Muscle layer of colon (tissue), 2 donors: ENCODE data around the gene CDCA3.
"Not testable (repeated sequence)": the region's sequence is repeated elsewhere in the genome, so short reads cannot be mapped to it uniquely, and the experiment has no call there.

ENCODE experiments used
- H3K27ac ChIP-seq: one replicate; pipeline ENCODE4 v1.7.0; 2013; ENCODE audit warnings: low read depth, mild to moderate bottlenecking, low read length, moderate library complexity
- H3K27me3 ChIP-seq, 2 donors: one replicate each; pipeline ENCODE4 v1.7.0; 2013; ENCODE audit warnings: low read length in 2 of 2, mild to moderate bottlenecking in 2 of 2; ENCODE audit not compliant: insufficient read depth in 2 of 2, control insufficient read depth in 1 of 2
- H3K36me3 ChIP-seq: one replicate; pipeline ENCODE4 v1.7.0; 2013; ENCODE audit warnings: mild to moderate bottlenecking, low read length; ENCODE audit not compliant: insufficient read depth
- H3K4me1 ChIP-seq: one replicate; pipeline ENCODE4 v1.7.0; 2013; ENCODE audit warnings: mild to moderate bottlenecking, low read length; ENCODE audit not compliant: insufficient read depth
- H3K4me3 ChIP-seq, 2 donors: one replicate each; pipeline ENCODE4 v1.7.0; 2013; ENCODE audit warnings: low read length in 2 of 2, low read depth in 1 of 2, mild to moderate bottlenecking in 1 of 2, moderate library complexity in 1 of 2
- H3K9ac ChIP-seq: one replicate; pipeline ENCODE4 v1.7.0; 2013; ENCODE audit warnings: low read length
- H3K9me3 ChIP-seq: one replicate; pipeline ENCODE4 v1.7.0; 2013; ENCODE audit warnings: mild to moderate bottlenecking, low read length
- donor health status: abdominal sarcoma.
- donor health status: Adenocarcinoma of cecum.

CDCA3 gene

DNA sequence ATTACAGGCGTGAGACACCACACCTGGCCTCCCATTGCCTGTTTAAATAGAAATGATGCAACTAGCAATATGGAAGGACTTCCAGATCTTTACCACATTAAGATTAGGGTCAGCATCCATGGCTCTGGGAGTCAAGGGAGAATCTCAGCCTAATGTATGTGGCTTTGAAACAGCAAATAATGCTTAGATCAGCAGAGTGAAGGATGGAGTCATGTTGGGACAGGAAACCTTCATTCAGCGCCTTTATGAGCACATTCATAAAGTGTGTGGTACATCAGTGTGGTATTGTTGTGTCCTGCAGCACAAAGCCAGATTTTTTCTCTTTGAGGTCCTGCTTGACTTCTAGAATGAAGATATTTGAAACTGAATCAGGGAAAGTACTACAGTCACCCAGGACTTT lies 37.3 kb upstream of the CDCA3 start:
- peaks cover 11% of the 10 kb centered on the region for H3K4me1 ChIP-seq
- no peaks in the 10 kb centered on the region for H3K27me3 ChIP-seq
- no peaks in the 10 kb centered on the region for H3K9me3 ChIP-seq

DNA sequence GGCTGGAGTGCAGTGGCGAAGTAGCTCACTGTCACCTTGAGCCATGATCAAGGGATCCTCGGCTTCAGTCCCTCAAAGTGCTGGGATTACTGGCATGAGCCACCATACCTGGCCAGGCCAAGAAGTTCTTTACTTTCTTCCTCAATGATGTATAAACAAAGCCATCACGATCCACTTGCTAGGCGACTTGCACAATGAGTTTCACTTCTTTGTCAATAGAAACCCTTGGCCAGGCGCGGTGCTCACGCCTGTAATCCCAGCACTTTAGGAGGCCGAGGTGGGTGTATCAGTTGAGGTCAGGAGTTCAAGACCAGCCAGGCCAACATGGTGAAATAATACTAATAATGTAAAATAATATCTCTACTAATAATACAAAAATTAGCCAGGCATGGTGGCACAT lies 36.4 kb upstream of the CDCA3 start:
- H3K27ac ChIP-seq, result no peak overlapping the region
- peaks cover 12% of the 10 kb centered on the region for H3K36me3 ChIP-seq
- no peaks in the 10 kb centered on the region for H3K27me3 ChIP-seq
- H3K9ac ChIP-seq, result no peak overlapping the region
- H3K4me3 ChIP-seq, result no peak overlapping the region
- H3K9me3 ChIP-seq, result no peaks in the 10 kb centered on the region
- peaks cover 11% of the 10 kb centered on the region for H3K4me1 ChIP-seq

More for the DNA sequence above, 37.3 kb upstream of the CDCA3 start:
- Histone ChIP-seq H3K9ac (no peak overlapping the region), H3K4me3 (no peak overlapping the region), H3K27ac (no peak overlapping the region), H3K36me3 (peaks cover 11% of the 10 kb centered on the region)

DNA sequence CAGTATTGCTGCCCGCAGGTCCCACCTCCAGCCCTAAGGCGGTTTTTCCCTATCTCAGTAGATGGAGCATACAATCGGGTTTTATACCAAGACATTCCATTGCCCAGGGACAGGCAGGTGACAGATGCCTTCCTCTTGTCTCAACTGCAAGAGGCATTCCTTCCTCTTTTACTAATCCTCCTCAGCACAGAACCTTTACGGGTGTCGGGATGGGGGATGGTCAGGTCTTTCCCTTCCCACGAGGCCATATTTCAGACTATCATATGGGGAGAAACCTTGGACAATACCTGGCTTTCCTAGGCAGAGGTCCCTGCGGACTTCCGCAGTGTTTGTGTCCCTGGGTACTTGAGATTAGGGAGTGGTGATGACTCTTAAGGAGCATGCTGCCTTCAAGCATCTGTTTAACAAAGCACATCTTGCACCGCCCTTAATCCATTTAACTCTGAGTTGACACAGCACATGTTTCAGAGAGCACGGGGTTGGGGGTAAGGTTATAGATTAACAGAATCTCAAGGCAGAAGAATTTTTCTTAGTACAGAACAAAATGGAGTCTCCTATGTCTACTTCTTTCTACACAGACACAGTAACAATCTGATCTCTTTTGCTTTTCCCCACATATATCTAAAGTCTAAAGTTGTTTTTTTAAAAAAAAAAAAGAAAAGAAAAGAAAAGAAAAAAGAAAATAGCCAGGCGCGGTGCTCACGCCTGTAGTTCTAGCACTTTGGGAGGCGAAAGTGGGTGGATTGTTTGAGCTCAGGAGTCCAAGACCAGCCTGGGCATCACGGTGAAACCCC lies 35.3 kb upstream of the CDCA3 start:
- peaks cover 12% of the 10 kb centered on the region for H3K36me3 ChIP-seq
- not testable (repeated sequence) for H3K4me1 ChIP-seq, H3K9me3 ChIP-seq, H3K27ac ChIP-seq, H3K9ac ChIP-seq, H3K27me3 ChIP-seq, H3K4me3 ChIP-seq

DNA sequence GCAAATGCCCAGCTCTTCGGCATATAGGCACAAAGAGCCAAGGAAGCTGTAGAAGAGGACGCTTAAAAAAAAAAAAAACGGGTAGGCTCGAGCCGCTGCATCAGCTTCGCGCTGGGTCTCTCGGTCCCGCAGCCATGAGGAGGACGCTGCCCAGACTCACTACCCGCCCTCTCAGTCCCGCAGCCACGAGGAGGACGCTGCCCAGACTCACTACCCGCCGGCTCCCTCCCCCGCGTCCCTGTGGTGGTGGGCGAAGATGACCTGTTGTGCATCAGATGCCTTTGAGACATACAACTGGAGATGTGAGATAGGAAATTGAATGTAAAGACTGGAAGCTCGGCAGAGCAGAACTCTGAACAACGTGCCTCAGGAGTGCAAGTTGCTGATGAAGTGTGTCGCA lies 33.5 kb upstream of the CDCA3 start:
- H3K27ac ChIP-seq, result no peak overlapping the region
- no peak overlapping the region for H3K4me3 ChIP-seq

DNA sequence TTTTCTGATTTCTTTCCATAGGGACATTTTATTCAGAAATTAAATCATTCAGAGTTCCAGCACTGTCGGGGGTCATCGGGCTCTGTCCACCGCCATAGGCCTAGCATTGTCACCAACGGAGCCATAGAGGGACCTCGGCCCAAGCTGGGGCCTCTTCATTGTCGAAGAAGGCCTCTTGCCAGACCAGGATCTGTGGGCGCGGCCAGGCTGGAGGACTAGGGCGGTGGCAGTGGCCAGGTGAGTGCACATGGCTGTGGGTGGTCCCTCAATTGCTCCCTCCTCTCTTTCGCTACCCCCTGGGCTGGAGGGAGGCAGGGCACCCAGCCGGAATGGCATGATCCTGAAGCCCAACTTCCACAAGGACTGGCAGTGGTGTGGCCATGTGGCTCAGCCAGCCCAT lies 32.6 kb upstream of the CDCA3 start:
- Histone ChIP-seq H3K4me1 (no peaks in the 10 kb centered on the region), H3K36me3 (peaks cover 12% of the 10 kb centered on the region), H3K9ac (no peak overlapping the region), H3K27me3 (no peaks in the 10 kb centered on the region), H3K4me3 (no peak overlapping the region), H3K27ac (no peak overlapping the region), H3K9me3 (no peaks in the 10 kb centered on the region)

More for the DNA sequence above, 33.5 kb upstream of the CDCA3 start:
- H3K36me3 ChIP-seq, result peaks cover 12% of the 10 kb centered on the region
- no peaks in the 10 kb centered on the region for H3K9me3 ChIP-seq
- no peak overlapping the region for H3K9ac ChIP-seq
- H3K4me1 ChIP-seq, result no peaks in the 10 kb centered on the region
- H3K27me3 ChIP-seq, result no peaks in the 10 kb centered on the region

DNA sequence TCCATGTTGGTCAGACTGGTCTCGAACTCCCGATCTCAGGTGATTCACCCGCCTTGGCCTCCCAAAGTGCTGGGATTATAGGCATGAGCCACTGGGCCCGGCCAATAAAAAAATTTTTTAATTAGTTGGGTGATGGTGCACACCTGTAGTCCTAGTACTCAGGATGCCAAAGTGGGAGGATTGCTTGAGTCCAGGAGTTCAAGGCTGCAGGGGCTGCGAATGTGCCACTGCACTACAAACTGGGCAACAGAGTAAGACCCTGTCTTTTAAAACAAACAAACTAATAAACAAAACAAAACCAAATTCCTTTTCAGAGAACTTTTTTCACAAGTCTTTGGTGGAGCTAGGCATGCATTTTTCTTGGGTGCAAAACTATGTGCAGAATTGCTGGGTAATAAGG lies 32.2 kb upstream of the CDCA3 start:
- H3K27me3 ChIP-seq, result no peaks in the 10 kb centered on the region
- no peak overlapping the region for H3K4me3 ChIP-seq
- H3K9me3 ChIP-seq, result no peaks in the 10 kb centered on the region
- H3K9ac ChIP-seq, result no peak overlapping the region
- no peaks in the 10 kb centered on the region for H3K4me1 ChIP-seq
- peaks cover 12% of the 10 kb centered on the region for H3K36me3 ChIP-seq
- H3K27ac ChIP-seq, result no peak overlapping the region

DNA sequence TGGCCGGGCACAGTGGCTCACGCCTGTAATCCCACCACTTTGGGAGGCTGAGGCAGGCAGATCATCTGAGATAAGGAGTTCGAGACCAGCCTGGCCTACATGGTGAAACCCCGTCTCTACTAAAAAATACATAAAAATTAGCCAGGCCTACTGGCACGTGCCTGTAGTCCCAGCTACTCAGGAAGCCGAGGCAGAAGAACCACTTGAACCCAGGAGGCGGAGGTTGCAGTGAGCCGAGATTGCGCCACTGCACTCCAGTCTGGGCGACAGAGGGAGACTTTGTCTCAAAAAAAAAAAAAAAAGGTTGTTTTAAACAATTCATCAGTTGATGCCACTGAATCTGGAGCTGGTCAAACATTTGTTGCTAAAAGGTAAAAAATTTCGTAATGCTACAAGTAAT lies 28.7 kb upstream of the CDCA3 start:
- H3K9ac ChIP-seq, H3K27me3 ChIP-seq, H3K27ac ChIP-seq, H3K4me1 ChIP-seq, H3K4me3 ChIP-seq, H3K9me3 ChIP-seq: not testable (repeated sequence)
- H3K36me3 ChIP-seq, result peaks cover 11% of the 10 kb centered on the region

DNA sequence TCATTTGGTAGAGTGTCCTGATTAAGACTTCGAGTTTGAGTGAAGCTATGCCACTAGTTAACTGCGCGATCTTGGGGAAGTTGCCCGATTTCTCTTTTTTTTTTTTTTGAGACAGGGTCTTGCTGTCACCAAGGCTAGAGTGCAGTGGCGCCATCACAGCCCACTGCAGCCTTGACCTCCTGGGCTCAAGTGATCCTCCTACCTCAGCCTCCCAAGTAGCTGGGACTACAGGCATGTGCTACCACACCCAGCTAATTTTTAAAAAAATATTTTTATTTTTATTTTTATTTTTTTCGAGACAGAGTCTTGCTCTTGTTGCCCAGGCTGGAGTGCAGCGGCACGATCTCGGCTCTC lies 22.9 kb upstream of the CDCA3 start:
- H3K36me3 ChIP-seq, result peaks cover 21% of the 10 kb centered on the region
- H3K27ac ChIP-seq, result peak overlapping the region; percentile 90
- not testable (repeated sequence) for H3K27me3 ChIP-seq, H3K9me3 ChIP-seq
- peaks cover 22% of the 10 kb centered on the region for H3K4me1 ChIP-seq
- peak overlapping the region; percentile 92 to 98 for H3K4me3 ChIP-seq
- peak overlapping the region; percentile 91 for H3K9ac ChIP-seq

DNA sequence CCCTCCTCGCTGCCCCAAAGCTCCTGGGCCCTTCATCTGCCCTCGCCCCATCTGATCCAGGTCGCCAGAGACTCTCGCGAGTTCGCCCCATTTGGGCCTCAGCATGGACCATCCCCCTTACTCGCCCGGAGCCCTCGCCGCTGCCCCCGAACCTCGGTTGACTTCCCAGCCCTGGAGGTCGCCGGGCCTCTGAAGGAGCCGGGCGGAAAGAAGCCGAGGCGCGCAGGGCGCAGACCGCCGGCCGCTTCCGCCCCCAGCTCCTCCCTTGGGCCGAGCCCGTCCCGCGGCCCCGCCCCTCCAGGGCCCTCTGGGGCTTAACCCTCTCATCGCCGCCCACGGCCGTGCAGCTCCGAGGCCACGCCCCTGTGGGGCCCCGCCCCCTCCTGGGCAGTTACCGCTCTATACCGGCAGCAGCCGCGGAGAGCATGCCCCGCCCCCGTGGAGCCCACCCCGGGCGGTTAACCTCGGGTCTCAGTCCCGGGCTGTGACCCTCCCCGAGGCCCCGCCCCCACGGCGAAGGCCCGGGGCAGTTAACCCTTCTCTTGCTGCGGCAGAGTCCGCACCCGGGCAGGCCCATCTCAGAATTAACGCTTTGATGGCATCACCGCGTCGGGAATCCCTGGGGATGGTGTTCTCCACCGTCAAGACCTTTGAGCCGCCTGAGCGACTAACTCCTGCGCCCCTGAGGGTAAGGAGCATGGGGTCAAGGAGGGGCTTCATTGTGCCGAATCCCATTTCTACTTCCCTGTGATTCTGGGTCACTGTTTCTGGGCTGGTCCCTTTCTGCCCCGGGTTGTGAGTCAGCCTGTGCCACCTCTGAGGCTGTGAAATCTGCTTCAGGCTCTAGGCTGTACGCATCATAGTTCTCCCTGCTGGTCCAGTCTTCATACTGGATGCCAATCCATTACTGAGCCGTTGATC lies 22.3 kb upstream of the CDCA3 start, which contains the start of gene SPSB2:
TSS of gene SPSB2 (minus strand) at position 210 of the 921 bp plus-strand sequence. CDS start 402 bp downstream, outside the sequence.
- H3K4me3 ChIP-seq, result peak within 1 kb of the TSS; percentile 92 to 98
- H3K9ac ChIP-seq, result peak within 1 kb of the TSS; percentile 91
- H3K27me3 ChIP-seq, result no peaks in the 10 kb centered on the region
- H3K9me3 ChIP-seq, result no peaks in the 10 kb centered on the region
- H3K4me1 ChIP-seq, result peaks cover 28% of the 10 kb centered on the region
- peaks cover 24% of the 10 kb centered on the region for H3K36me3 ChIP-seq
- peak within 1 kb of the TSS; percentile 90 for H3K27ac ChIP-seq

DNA sequence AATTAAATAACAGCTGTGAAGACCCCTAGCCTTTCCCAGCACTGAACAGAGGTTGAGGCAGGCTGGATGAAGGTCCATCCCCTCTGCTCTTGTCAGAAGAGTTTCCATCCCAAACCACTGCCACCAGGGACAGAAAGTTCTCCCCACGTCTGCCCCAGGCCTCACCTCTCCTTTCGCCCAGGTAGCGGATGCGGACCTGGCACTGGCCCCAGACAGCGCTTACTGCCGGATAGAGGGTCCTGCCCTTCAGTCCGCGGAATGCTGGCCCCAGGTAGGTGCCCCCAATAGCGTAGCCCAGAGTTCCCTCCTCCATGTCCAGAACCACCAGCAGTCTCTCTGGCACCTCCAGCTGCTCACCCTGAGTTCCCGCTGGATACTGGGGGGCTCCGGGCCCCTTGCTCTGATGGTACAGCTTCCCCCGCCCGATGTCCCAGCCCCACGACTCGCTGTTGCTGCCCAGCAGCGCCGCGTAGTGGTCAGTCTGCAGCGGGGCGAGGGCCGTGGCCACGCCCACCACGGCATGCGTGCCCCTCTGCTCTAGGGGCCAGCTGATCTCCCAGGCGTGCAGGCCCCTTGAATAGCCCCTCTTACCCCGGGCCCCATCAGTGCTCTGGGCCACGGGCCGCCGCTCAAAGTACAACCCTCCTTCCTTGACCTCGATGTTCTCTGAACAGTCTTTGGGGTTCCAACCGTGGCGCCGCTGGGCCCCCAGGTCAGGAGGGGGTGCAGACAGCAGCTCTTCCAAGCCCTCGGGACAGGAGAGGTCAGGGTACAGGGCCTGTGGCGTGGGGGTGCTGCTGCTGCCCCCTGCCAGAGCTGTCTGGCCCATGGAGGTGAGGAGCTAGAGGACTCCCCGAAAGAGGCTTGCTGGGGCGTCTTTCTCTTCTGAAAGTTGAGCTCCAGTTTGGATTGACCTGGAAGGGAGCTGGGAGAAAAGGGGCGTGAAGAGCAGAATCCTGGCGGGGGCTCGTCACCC lies 21.3 kb upstream of the CDCA3 start:
- H3K4me3 ChIP-seq, result peak overlapping the region; percentile 92 to 98
- no peaks in the 10 kb centered on the region for H3K27me3 ChIP-seq
- peaks cover 24% of the 10 kb centered on the region for H3K36me3 ChIP-seq
- H3K4me1 ChIP-seq, result peaks cover 30% of the 10 kb centered on the region
- no peaks in the 10 kb centered on the region for H3K9me3 ChIP-seq
- H3K9ac ChIP-seq, result peak overlapping the region; percentile 91
- H3K27ac ChIP-seq, result peak overlapping the region; percentile 90
